RWPE1 (cell line): ENCODE measurements around the gene FCRLB.
"Not testable (repeated sequence)": the region's sequence is repeated elsewhere in the genome, so short reads cannot be mapped to it uniquely, and the experiment has no call there.

Experiments
- CTCF ChIA-PET: fragments of 350-600 bp; sonication (Branson Sonifier 250); formaldehyde crosslinking; extraction: SDS; loops from one replicate; lab custom pipeline; 2021; lab: Yijun Ruan, JAX
- POLR2A ChIA-PET: fragments of 400-600 bp; formaldehyde crosslinking; extraction: SDS; loops from one replicate; lab custom pipeline; 2020; ENCODE audit warnings: antibody characterized with exemption; ENCODE audit not compliant: low non-redundant PET; lab: Yijun Ruan, JAX
- DNase-seq: peaks from one replicate; pipeline ENCODE4 v3.0.0; 2012; ENCODE audit warnings: low spot score
- H3K27ac ChIP-seq: fragments of 450-650 bp; 2 replicates; pipeline ENCODE4 v1.5.1; 2017
- TF ChIP-seq, protein P1 (sequence below): fragments of 450-650 bp; conservative IDR thresholded peaks from 2 replicates; pipeline ENCODE4 v1.5.1; 2017; ENCODE audit warnings: low read depth, mild to moderate bottlenecking

FCRLB gene

DNA sequence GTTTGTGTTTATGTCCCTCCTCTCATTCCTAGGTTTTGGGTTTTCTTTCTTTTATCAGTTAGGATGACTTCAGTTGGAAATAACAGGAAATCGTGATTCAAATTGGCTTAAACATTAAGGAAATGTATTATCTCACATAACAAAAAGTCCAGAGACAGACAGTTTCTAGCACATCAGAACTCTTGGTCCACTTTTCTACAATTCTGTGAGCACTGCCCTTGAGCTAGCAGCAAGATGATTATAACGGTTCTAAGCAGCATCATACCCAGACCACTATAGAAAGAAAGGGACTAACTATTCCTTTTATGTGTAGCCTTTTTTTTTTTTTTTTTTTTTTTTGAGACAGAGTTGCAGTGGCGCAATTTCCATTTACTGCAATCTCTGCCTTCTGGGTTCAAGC, 39.5 kb upstream of the FCRLB start:
- POLR2A ChIA-PET: no interaction called here
- no peak for DNase-seq
- CTCF ChIA-PET: interaction anchor here (0.6 kb wide), 1 partner anchor 60 kb away, joined by 3 read pairs; no protein-coding TSS in a partner anchor
- H3K27ac ChIP-seq: no peak overlapping the region
- TF ChIP-seq, protein P1, sequence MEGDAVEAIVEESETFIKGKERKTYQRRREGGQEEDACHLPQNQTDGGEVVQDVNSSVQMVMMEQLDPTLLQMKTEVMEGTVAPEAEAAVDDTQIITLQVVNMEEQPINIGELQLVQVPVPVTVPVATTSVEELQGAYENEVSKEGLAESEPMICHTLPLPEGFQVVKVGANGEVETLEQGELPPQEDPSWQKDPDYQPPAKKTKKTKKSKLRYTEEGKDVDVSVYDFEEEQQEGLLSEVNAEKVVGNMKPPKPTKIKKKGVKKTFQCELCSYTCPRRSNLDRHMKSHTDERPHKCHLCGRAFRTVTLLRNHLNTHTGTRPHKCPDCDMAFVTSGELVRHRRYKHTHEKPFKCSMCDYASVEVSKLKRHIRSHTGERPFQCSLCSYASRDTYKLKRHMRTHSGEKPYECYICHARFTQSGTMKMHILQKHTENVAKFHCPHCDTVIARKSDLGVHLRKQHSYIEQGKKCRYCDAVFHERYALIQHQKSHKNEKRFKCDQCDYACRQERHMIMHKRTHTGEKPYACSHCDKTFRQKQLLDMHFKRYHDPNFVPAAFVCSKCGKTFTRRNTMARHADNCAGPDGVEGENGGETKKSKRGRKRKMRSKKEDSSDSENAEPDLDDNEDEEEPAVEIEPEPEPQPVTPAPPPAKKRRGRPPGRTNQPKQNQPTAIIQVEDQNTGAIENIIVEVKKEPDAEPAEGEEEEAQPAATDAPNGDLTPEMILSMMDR: no peak

DNA sequence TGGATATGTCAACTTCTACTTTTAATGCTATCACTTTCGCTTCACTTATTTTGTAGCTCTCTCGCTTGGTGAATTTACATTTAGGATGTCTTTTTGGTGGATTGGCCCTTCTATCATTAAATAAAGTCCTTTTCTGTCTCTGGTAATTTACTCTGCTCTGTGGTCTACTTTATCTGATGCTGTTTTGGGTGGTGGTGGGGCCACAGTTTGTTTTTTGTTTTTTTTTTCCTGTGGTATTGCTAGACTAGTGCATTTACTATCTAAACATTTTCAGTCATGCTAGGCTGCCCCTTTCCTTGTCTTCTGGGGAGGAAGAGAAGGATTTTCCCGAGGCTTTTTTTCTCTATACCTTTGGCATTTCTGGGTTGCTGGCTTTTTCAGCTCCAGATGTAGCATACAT, 32.4 kb upstream of the FCRLB start:
- H3K27ac ChIP-seq: no peak overlapping the region
- no peak for DNase-seq
- POLR2A ChIA-PET: no interaction called here
- CTCF ChIA-PET: interaction anchor here (0.6 kb wide), 1 partner anchor 1331 kb away, joined by 3 read pairs; no protein-coding TSS in a partner anchor
- TF ChIP-seq, protein P1: no peak

DNA sequence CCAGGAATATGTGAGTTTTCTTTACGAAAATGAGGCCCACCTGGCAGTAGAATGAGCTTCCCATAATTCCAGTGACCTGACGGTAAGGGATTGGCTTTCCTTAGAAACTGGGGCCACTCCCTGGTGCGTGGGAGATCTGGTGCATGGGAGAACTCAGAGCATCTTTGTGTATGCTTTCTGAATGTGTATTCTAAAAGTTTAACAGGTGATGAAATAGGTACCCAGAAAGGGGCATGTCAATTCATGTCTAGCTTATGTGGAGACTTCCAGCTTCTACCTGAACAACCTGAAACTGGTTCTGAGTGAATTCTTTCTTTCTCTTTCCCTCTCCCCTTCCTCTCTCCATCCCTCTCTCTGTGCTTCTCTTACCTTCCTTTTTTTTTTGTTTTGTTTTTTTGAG, 29.5 kb upstream of the FCRLB start:
- ChIA-PET CTCF (interaction anchor here (0.6 kb wide), 1 partner anchor 204 kb away, joined by 3 read pairs; no protein-coding TSS in a partner anchor), POLR2A (no interaction called here)
- TF ChIP-seq, protein P1: no peak
- H3K27ac ChIP-seq: no peak overlapping the region
- DNase-seq: peak; percentile 9

DNA sequence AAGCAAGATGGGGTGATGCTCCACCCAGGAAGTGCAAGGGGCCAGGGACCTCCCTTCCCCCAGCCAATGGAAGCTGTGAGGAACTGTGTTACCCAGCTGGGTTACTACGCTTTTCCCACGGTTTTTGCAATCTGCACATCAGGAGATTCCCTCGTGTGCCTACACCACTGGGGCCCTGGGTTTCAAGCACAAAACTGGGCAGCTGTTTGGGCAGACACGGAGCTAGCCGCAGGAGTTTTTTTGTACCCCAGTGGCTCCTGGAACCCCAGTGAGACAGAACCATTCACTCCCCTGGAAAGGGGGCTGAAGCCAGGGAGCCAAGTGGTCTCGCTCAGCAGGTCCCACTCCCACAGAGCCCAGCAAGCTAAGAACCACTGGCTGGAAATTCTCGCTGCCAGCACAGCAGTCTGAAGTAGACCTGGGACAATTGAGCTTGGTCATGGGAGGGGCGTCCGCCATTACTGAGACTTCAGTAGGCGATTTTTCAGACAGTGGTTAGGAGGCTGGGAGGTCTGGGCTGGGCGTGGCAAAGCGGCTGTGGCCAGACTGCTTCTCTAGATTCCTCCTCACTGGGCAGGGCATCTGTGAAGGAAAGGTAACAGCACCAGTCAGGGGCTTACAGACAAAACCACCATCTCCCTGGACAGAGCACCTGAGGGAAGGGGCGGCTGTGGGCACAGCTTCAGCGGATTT, 28.2 kb upstream of the FCRLB start:
- DNase-seq, CTCF ChIA-PET, POLR2A ChIA-PET, H3K27ac ChIP-seq: not testable (repeated sequence)

DNA sequence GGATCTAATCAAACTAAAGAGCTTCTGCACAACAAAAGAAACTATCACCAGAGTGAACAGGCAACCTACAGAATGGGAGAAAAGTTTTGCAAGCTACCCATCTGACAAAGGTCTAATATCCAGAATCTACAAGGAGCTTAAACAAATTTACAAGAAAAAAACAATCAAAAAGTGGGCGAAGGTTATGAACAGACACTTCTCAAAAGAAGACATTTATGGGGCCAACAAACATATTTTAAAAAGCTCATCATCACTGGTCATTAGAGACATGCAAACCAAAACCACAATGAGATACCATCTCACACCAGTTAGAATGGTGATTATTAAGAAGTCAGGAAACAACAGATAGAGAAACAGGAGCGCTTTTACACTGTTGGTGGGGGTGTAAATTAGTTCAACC, 23.0 kb upstream of the FCRLB start:
- CTCF ChIA-PET, H3K27ac ChIP-seq, DNase-seq, POLR2A ChIA-PET: not testable (repeated sequence)

DNA sequence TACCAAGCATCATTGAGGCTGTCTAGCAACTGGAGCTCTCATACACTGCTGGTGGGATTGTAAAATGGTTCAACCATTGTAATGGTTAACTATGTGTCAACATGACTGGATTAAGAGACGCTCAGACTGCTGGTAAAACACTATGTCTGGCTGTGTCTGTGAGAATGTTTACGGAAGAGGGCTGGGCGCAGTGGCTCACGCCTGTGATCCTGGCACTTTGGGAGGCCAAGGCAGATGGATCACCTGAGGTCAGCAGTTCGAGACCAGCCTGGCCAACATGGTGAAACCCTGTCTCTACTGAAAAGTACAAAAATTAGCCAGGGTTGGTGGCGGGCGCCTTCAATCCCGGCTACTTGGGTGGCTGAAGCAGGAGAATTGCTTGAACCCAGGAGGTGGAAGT, 19.1 kb upstream of the FCRLB start:
- DNase-seq: no peak
- CTCF ChIA-PET: no interaction called here
- H3K27ac ChIP-seq: no peak overlapping the region
- POLR2A ChIA-PET: no interaction called here
- TF ChIP-seq, protein P1: no peak

DNA sequence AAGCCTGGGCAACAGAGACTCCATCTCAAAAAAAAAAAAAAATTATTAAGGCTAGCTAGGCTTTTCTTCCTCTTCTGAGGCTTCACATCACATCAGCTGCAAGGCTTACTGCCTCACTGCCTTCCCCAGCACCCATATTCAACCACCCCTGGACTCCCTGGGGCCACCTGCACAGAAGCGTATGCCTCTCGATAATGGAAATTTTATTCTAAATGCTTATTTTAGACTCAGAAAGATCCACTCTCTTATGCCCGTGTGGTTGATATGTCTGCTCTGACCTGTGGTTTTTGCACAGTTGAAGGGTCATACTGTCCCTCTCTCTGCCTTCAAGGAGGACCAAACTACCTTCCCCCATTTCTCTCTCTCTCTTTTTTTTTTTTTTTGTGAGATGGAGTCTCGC, 15.8 kb upstream of the FCRLB start:
- POLR2A ChIA-PET: no interaction called here
- TF ChIP-seq, protein P1: no peak
- CTCF ChIA-PET: no interaction called here

More for the DNA sequence above, 15.8 kb upstream of the FCRLB start:
- no peak overlapping the region for H3K27ac ChIP-seq
- no peak for DNase-seq
